Activated CD4-positive, alpha-beta memory T cell treated with anti-CD3 and anti-CD28 coated beads, Interleukin-2, amount 10 ng/mL, durations not matched to agents 7 days and 5 days (primary cell): ENCODE data around the gene AK4. TPM values are rescaled to one million over a fixed set of nuclear protein-coding genes. Genes with fewer than 3 reads are reported as not detected.
A peak's percentile ranks its signal among the peaks of the same experiment; 100 is the strongest.
"Not testable (repeated sequence)": the region's sequence is repeated elsewhere in the genome, so short reads cannot be mapped to it uniquely, and the experiment has no call there.

Source experiments
- CTCF ChIA-PET: fragments of 350-600 bp; sonication (Branson Sonifier 250); formaldehyde crosslinking; loops from one replicate; lab custom pipeline; 2021; ENCODE audit warnings: antibody characterized with exemption, inconsistent platforms; lab: Charles Lee
- POLR2A ChIA-PET: fragments of 350-600 bp; sonication (Branson Sonifier 250); formaldehyde crosslinking; loops from one replicate; lab custom pipeline; 2021; ENCODE audit warnings: antibody characterized with exemption; lab: Charles Lee
- DNase-seq: peaks from one replicate; pipeline ENCODE4 v3.0.0-alpha.2; 2020
- H3K27ac Mint-ChIP-seq: one replicate; pipeline ENCODE4 v1.8.0; 2021; ENCODE audit warnings: mild to moderate bottlenecking, mixed read lengths
- H3K27me3 Mint-ChIP-seq: one replicate; pipeline ENCODE4 v1.8.0; 2021; ENCODE audit warnings: mixed read lengths
- H3K36me3 Mint-ChIP-seq: one replicate; pipeline ENCODE4 v1.8.0; 2021; ENCODE audit warnings: low read depth, mixed read lengths
- H3K4me1 Mint-ChIP-seq: one replicate; pipeline ENCODE4 v1.8.0; 2021; ENCODE audit warnings: mixed read lengths
- H3K4me3 Mint-ChIP-seq: one replicate; pipeline ENCODE4 v1.8.0; 2021; ENCODE audit warnings: mild to moderate bottlenecking, mixed read lengths
- H3K9me3 Mint-ChIP-seq: one replicate; pipeline ENCODE4 v1.8.0; 2021; ENCODE audit warnings: mixed read lengths
- total RNA-seq, 2 experiments: library from RNA; stranded (reverse); gene quantifications; one replicate each; pipeline ENCODE4 v1.2.3, GENCODE V29; 2021

AK4 gene
- 10 to 100 TPM; 56.2 to 58.1 TPM for total RNA-seq

- not testable (repeated sequence) for H3K27ac Mint-ChIP-seq, H3K9me3 Mint-ChIP-seq, DNase-seq
- Mint-ChIP-seq H3K36me3 (peaks cover 18% of the 10 kb centered on the region), H3K4me1 (peaks cover 27% of the 10 kb centered on the region), H3K4me3 (peak within 1 kb of the TSS; percentile 81), H3K27me3 (peaks cover 29% of the 10 kb centered on the region)
- ChIA-PET CTCF (interaction anchor here (0.6 kb wide), 1 partner anchor 69 kb away, joined by 3 read pairs; no protein-coding TSS in a partner anchor), POLR2A (interaction anchor here (0.8 kb wide), 1 partner anchor 245 kb away, joined by 3 read pairs; no protein-coding TSS in a partner anchor)
Measured at GRCh38 chr1:65148178-65148547, at the start of gene AK4. Gene AK4 (plus strand): TSS chr1:65148203. CDS start chr1:65148408, 205 bp downstream.

DNA sequence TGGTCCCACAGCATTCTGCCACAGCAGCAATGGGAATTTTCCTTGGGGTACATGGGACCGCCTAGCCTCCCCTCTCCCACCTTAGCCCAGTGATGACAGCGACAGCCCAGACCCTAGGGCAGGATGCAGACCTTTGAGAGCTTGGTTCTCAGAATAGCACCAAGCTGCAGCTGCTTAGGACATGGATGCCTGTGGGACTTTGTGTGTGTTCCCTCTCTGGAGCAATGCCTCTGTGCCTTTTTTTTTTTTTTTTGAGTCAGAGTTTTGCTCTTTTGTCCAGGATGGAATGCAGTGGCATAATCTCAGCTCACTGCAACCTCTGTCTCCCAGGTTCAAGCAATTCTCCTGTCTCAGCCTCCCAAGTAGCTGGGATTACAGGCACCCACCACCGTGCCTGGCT is 44.2 kb upstream of the AK4 start:
- Mint-ChIP-seq H3K4me1 (no peaks in the 10 kb centered on the region), H3K9me3 (peaks cover 4% of the 10 kb centered on the region), H3K27me3 (peaks cover 2% of the 10 kb centered on the region), H3K27ac (no peak overlapping the region), H3K4me3 (no peak overlapping the region), H3K36me3 (no peaks in the 10 kb centered on the region)
- no peak for DNase-seq
- POLR2A ChIA-PET: no interaction called here
- CTCF ChIA-PET: no interaction called here

DNA sequence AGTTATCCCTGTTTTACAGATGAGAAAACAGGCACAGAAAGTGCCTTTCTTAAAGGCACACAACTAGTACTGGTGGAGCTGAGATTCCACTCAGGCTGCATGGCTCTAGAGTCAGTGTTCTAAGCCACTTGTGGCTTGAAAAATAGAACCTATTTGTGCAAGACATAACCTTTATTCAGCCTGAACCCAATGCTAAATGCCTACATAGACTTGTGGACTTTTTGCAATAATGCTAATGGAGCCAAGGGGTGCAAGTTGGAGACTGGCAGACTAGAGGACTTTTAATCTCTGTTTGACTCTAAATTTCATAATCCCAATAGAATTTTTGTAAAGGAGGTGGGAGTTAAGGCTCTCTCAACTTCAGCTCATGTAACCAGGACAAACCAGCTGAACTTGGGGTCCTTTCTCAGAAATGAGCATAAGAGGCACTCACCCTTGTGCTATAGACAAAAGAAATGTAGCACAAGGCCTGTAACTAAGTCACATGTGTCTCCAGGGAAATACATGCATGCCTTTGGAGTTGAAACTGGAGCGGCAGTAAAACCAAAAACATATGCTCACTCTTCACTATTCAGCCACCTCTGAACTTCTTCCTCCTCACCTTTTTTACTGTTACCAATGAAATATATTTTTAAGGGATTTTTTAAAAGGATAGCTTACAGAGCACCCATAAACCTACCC is 43.0 kb upstream of the AK4 start:
- ChIA-PET CTCF (no interaction called here), POLR2A (no interaction called here)
- no peak for DNase-seq
- Mint-ChIP-seq H3K36me3 (no peaks in the 10 kb centered on the region), H3K4me3 (no peak overlapping the region), H3K9me3 (peaks cover 1% of the 10 kb centered on the region), H3K27me3 (peaks cover 6% of the 10 kb centered on the region), H3K4me1 (no peaks in the 10 kb centered on the region), H3K27ac (no peak overlapping the region)

DNA sequence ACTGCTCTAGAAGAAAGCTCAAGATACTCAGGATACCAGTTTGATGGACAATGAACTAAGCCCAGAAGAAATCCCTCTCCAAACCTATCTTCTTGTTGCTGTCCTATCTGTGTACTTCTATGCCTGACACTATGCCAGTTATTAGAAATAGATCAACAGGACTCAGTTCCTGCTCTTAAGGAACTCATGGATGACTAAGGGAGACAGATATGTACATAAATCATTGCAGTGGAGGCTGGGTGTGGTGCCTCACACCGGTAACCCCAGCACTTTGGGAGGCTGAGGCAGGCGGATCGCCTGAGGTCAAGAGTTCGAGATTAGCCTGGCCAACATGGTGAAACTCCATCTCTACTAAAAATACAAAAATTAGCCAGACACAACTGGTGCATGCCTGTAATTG is 42.4 kb upstream of the AK4 start:
- POLR2A ChIA-PET: no interaction called here
- CTCF ChIA-PET: no interaction called here
- no peak overlapping the region for H3K4me3 Mint-ChIP-seq
- H3K4me1 Mint-ChIP-seq: no peaks in the 10 kb centered on the region
- no peak overlapping the region for H3K27ac Mint-ChIP-seq
- peaks cover 1% of the 10 kb centered on the region for H3K9me3 Mint-ChIP-seq
- peaks cover 6% of the 10 kb centered on the region for H3K27me3 Mint-ChIP-seq
- H3K36me3 Mint-ChIP-seq: no peaks in the 10 kb centered on the region
- DNase-seq: no peak

DNA sequence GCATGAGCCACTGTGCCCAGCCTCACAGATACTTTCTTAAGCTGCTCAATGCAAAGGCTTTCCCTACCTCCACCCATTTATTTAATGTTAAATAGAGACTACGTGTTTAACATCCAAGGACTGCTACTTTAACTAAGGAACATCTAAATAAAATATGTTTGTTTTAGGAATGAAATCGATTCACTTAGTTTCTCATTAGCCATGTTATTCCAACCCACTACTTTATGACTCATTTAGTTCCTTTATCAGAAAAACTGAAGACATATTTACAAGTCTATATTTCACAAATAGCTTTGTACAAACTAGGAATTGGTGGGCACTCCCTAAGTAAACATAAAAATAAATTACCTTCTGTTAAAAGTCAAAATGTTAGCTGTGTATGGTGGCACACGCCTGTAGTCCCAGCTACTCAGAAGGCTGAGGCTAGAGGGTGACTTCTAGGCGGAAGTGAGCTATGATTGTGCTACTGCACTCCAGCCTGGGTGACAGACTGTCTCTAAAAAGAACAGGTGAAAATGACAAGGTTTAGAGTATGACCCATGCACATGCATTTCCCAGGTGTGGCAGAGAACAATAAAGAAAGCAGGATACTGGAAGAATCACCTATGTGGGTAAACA is 39.9 kb upstream of the AK4 start:
- Mint-ChIP-seq H3K27me3 (peaks cover 21% of the 10 kb centered on the region), H3K36me3 (no peaks in the 10 kb centered on the region), H3K4me3 (no peak overlapping the region), H3K9me3 (peaks cover 3% of the 10 kb centered on the region), H3K27ac (no peak overlapping the region), H3K4me1 (no peaks in the 10 kb centered on the region)
- DNase-seq: no peak
- ChIA-PET POLR2A (no interaction called here), CTCF (no interaction called here)

GRCh38 chr1:65109487-65109886 is 38.5 kb upstream of the AK4 start:
- ChIA-PET CTCF (no interaction called here), POLR2A (no interaction called here)
- H3K4me1 Mint-ChIP-seq: no peaks in the 10 kb centered on the region

DNA sequence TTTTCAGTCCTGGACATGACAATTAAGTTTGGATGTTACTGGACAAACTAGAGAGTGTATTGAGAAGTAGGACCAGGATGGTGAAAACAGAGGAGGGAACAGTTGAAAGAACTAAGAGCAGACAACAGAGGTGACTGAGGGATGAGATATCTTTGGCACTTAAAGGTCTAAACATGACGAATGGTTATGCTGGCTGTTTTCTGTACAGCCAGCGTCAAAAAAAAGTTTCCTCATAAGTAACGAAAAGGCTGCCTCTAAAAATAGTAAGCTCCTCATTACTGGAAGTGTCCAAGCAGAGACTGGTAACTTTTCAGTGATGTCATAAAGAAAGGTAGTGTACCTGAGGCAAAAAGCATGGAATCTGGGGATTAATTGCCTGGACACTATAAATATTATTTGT is 35.2 kb upstream of the AK4 start:
- peaks cover 3% of the 10 kb centered on the region for H3K9me3 Mint-ChIP-seq
- no peak overlapping the region for H3K27ac Mint-ChIP-seq
- H3K4me1 Mint-ChIP-seq: no peaks in the 10 kb centered on the region
- ChIA-PET POLR2A (no interaction called here), CTCF (no interaction called here)
- H3K27me3 Mint-ChIP-seq: peaks cover 23% of the 10 kb centered on the region
- no peak for DNase-seq
- no peak overlapping the region for H3K4me3 Mint-ChIP-seq
- H3K36me3 Mint-ChIP-seq: no peaks in the 10 kb centered on the region

More at GRCh38 chr1:65109487-65109886, 38.5 kb upstream of the AK4 start:
- no peaks in the 10 kb centered on the region for H3K36me3 Mint-ChIP-seq
- H3K9me3 Mint-ChIP-seq: peaks cover 3% of the 10 kb centered on the region
- no peak for DNase-seq
- H3K4me3 Mint-ChIP-seq: no peak overlapping the region
- no peak overlapping the region for H3K27ac Mint-ChIP-seq
- peaks cover 23% of the 10 kb centered on the region for H3K27me3 Mint-ChIP-seq

DNA sequence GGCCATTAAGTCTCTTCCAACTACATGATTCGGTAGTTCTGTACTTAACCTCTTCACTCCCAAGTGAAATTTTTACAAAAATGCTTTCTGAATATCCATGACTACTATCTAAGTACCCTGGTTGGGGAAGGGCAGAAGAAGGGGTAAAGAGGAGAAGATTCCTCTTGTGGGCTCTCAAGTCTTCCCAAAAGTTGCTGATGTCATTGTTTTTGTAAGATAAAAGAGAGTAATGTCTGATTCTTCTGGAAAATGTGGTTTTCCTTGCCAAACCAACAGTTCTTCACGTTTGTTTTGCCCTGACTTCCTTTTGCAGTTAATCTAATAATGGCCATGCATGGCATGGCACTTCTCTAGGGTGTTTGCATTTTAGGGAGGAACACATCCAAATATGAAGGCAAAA is 34.7 kb upstream of the AK4 start:
- Mint-ChIP-seq H3K27me3 (peaks cover 23% of the 10 kb centered on the region), H3K4me1 (no peaks in the 10 kb centered on the region), H3K4me3 (no peak overlapping the region), H3K36me3 (no peaks in the 10 kb centered on the region), H3K27ac (no peak overlapping the region), H3K9me3 (peaks cover 3% of the 10 kb centered on the region)
- POLR2A ChIA-PET: no interaction called here
- DNase-seq: no peak
- CTCF ChIA-PET: no interaction called here

GRCh38 chr1:65114322-65114721 is 33.7 kb upstream of the AK4 start:
- Mint-ChIP-seq H3K4me3 (no peak overlapping the region), H3K27me3 (peaks cover 19% of the 10 kb centered on the region), H3K27ac (no peak overlapping the region), H3K9me3 (peaks cover 3% of the 10 kb centered on the region), H3K36me3 (no peaks in the 10 kb centered on the region), H3K4me1 (no peaks in the 10 kb centered on the region)
- ChIA-PET CTCF (no interaction called here), POLR2A (no interaction called here)
- DNase-seq: no peak

- Mint-ChIP-seq H3K4me1 (no peaks in the 10 kb centered on the region), H3K27ac (no peak overlapping the region), H3K9me3 (no peaks in the 10 kb centered on the region), H3K36me3 (no peaks in the 10 kb centered on the region), H3K27me3 (peaks cover 17% of the 10 kb centered on the region), H3K4me3 (no peak overlapping the region)
- DNase-seq: no peak
- POLR2A ChIA-PET: no interaction called here
- CTCF ChIA-PET: no interaction called here
Measured at GRCh38 chr1:65119951-65120350, 28.1 kb upstream of the AK4 start.

DNA sequence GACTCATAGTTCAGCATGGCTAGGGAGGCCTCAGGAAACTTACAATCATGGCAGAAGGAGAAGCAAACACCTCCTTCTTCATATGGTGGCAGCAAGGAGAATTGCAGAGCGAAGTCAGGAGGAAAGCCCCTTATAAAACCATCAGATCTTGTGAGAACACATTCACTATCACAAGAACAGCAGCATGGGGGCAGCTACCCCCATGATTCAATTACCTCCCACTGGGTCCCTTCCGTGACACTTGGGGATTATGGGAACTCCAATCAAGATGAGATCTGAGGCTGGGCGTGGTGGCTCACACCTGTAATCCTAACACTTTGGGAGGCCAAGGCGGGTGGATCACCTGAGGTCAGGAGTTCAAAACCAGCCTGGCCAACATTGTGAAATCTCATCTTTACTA is 18.9 kb upstream of the AK4 start:
- DNase-seq, H3K4me1 Mint-ChIP-seq, H3K27ac Mint-ChIP-seq, H3K4me3 Mint-ChIP-seq, CTCF ChIA-PET, H3K36me3 Mint-ChIP-seq, POLR2A ChIA-PET, H3K9me3 Mint-ChIP-seq: not testable (repeated sequence)
- H3K27me3 Mint-ChIP-seq: peaks cover 13% of the 10 kb centered on the region

- Mint-ChIP-seq H3K4me1 (no peaks in the 10 kb centered on the region), H3K4me3 (no peak overlapping the region), H3K36me3 (no peaks in the 10 kb centered on the region), H3K27me3 (peaks cover 17% of the 10 kb centered on the region), H3K27ac (no peak overlapping the region), H3K9me3 (no peaks in the 10 kb centered on the region)
- ChIA-PET CTCF (no interaction called here), POLR2A (no interaction called here)
- DNase-seq: no peak
Measured at GRCh38 chr1:65138524-65138923, 9.5 kb upstream of the AK4 start.

GRCh38 chr1:65139793-65140192 is 8.2 kb upstream of the AK4 start:
- H3K9me3 Mint-ChIP-seq, H3K4me3 Mint-ChIP-seq, CTCF ChIA-PET, H3K27ac Mint-ChIP-seq, POLR2A ChIA-PET, DNase-seq, H3K36me3 Mint-ChIP-seq, H3K4me1 Mint-ChIP-seq: not testable (repeated sequence)
- peaks cover 21% of the 10 kb centered on the region for H3K27me3 Mint-ChIP-seq

DNA sequence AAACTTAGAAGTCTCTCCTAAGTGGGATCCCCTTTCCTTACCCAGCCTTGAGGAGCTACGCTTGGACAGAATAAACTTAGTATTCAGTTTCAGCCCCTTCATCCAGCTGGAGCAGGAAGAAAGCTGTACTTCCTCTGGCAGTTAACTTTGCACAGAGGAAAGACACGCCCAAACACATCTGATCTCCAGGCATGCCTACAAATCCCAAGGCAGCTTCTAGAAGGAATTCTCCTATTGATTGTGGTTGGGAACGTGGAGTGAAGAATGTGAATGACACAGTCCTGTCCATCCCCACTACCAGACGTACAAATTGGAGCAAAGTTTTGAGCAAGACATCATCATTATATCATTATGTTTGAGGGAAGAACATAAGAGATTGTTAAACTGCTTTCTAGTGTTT is 6.6 kb upstream of the AK4 start:
- ChIA-PET POLR2A (no interaction called here), CTCF (no interaction called here)
- Mint-ChIP-seq H3K4me1 (peaks cover 2% of the 10 kb centered on the region), H3K4me3 (no peak overlapping the region), H3K9me3 (no peaks in the 10 kb centered on the region), H3K36me3 (no peaks in the 10 kb centered on the region), H3K27ac (no peak overlapping the region), H3K27me3 (peaks cover 32% of the 10 kb centered on the region)
- no peak for DNase-seq
